ENCODE measurements around the gene PRPF6.
A peak's percentile ranks its signal among the peaks of the same experiment; 100 is the strongest.

The PRPF6 gene

GRCh38 chr20:64063389-64064144, 82.6 kb downstream of the PRPF6 start:
- no peak overlapping the region for H3K27ac ChIP-seq (ENCODE audit: low read length)
- no peaks in the 10 kb centered on the region for H3K36me3 ChIP-seq (ENCODE audit: control insufficient read depth, insufficient read depth, low read length)
- H3K4me3 ChIP-seq (ENCODE audit: low read length), result peak overlapping the region; percentile 64
- H3K4me1 ChIP-seq (ENCODE audit: control insufficient read depth, insufficient read depth, low read length), result peaks cover 4% of the 10 kb centered on the region
- H3K9me3 ChIP-seq (ENCODE audit: control insufficient read depth, insufficient read depth, low read length), result no peaks in the 10 kb centered on the region
- WGBS (ENCODE audit: insufficient coverage, insufficient read length), result no CpG with 5 or more reads among the region's 51 CpGs
- no peaks in the 10 kb centered on the region for H3K27me3 ChIP-seq (ENCODE audit: control insufficient read depth, insufficient read depth, low read length)
- no peak for DNase-seq (ENCODE audit: low read depth, low spot score)

- no peaks in the 10 kb centered on the region for H3K36me3 ChIP-seq (ENCODE audit: control insufficient read depth, insufficient read depth, low read length)
- H3K9me3 ChIP-seq (ENCODE audit: control insufficient read depth, insufficient read depth, low read length), result no peaks in the 10 kb centered on the region
- peaks cover 5% of the 10 kb centered on the region for H3K4me1 ChIP-seq (ENCODE audit: control insufficient read depth, insufficient read depth, low read length)
- H3K27ac ChIP-seq (ENCODE audit: low read length), result no peak overlapping the region
- H3K27me3 ChIP-seq (ENCODE audit: control insufficient read depth, insufficient read depth, low read length), result no peaks in the 10 kb centered on the region
- no peak for DNase-seq (ENCODE audit: low read depth, low spot score)
- no CpG with 5 or more reads among the region's 12 CpGs for WGBS (ENCODE audit: insufficient coverage, insufficient read length)
- H3K4me3 ChIP-seq (ENCODE audit: low read length), result no peak overlapping the region
Measured at GRCh38 chr20:64064145-64064698, 83.3 kb downstream of the PRPF6 start.

- Histone ChIP-seq H3K9me3 (ENCODE audit: control insufficient read depth, insufficient read depth, low read length) (no peaks in the 10 kb centered on the region), H3K27ac (ENCODE audit: low read length) (no peak overlapping the region), H3K36me3 (ENCODE audit: control insufficient read depth, insufficient read depth, low read length) (no peaks in the 10 kb centered on the region)
Measured at GRCh38 chr20:64065062-64065973, 84.4 kb downstream of the PRPF6 start.

GRCh38 chr20:64065974-64066343, 85.0 kb downstream of the PRPF6 start:
- no CpG with 5 or more reads among the region's 5 CpGs for WGBS (ENCODE audit: insufficient coverage, insufficient read length)
- DNase-seq (ENCODE audit: low read depth, low spot score), result no peak

More at GRCh38 chr20:64065062-64065973, 84.4 kb downstream of the PRPF6 start:
- H3K4me1 ChIP-seq (ENCODE audit: control insufficient read depth, insufficient read depth, low read length), result peaks cover 10% of the 10 kb centered on the region
- DNase-seq (ENCODE audit: low read depth, low spot score), result no peak
- H3K4me3 ChIP-seq (ENCODE audit: low read length), result no peak overlapping the region
- H3K27me3 ChIP-seq (ENCODE audit: control insufficient read depth, insufficient read depth, low read length), result no peaks in the 10 kb centered on the region
- no CpG with 5 or more reads among the region's 27 CpGs for WGBS (ENCODE audit: insufficient coverage, insufficient read length)

GRCh38 chr20:64067005-64067632, 86.2 kb downstream of the PRPF6 start:
- Histone ChIP-seq H3K9me3 (ENCODE audit: control insufficient read depth, insufficient read depth, low read length) (no peaks in the 10 kb centered on the region), H3K27ac (ENCODE audit: low read length) (no peak overlapping the region), H3K4me3 (ENCODE audit: low read length) (no peak overlapping the region), H3K4me1 (ENCODE audit: control insufficient read depth, insufficient read depth, low read length) (peaks cover 10% of the 10 kb centered on the region), H3K36me3 (ENCODE audit: control insufficient read depth, insufficient read depth, low read length) (no peaks in the 10 kb centered on the region), H3K27me3 (ENCODE audit: control insufficient read depth, insufficient read depth, low read length) (no peaks in the 10 kb centered on the region)
- DNase-seq (ENCODE audit: low read depth, low spot score), result no peak
- no CpG with 5 or more reads among the region's 6 CpGs for WGBS (ENCODE audit: insufficient coverage, insufficient read length)

More at GRCh38 chr20:64065974-64066343, 85.0 kb downstream of the PRPF6 start:
- no peaks in the 10 kb centered on the region for H3K36me3 ChIP-seq (ENCODE audit: control insufficient read depth, insufficient read depth, low read length)
- H3K4me3 ChIP-seq (ENCODE audit: low read length), result no peak overlapping the region
- H3K27me3 ChIP-seq (ENCODE audit: control insufficient read depth, insufficient read depth, low read length), result no peaks in the 10 kb centered on the region
- H3K4me1 ChIP-seq (ENCODE audit: control insufficient read depth, insufficient read depth, low read length), result peaks cover 10% of the 10 kb centered on the region
- H3K27ac ChIP-seq (ENCODE audit: low read length), result no peak overlapping the region
- H3K9me3 ChIP-seq (ENCODE audit: control insufficient read depth, insufficient read depth, low read length), result no peaks in the 10 kb centered on the region

- H3K27me3 ChIP-seq (ENCODE audit: control insufficient read depth, insufficient read depth, low read length), result no peaks in the 10 kb centered on the region
- H3K27ac ChIP-seq (ENCODE audit: low read length), result no peak overlapping the region
- no peak overlapping the region for H3K4me3 ChIP-seq (ENCODE audit: low read length)
- no peaks in the 10 kb centered on the region for H3K36me3 ChIP-seq (ENCODE audit: control insufficient read depth, insufficient read depth, low read length)
- no CpG with 5 or more reads among the region's 12 CpGs for WGBS (ENCODE audit: insufficient coverage, insufficient read length)
- no peak for DNase-seq (ENCODE audit: low read depth, low spot score)
- peaks cover 10% of the 10 kb centered on the region for H3K4me1 ChIP-seq (ENCODE audit: control insufficient read depth, insufficient read depth, low read length)
- H3K9me3 ChIP-seq (ENCODE audit: control insufficient read depth, insufficient read depth, low read length), result no peaks in the 10 kb centered on the region
Measured at GRCh38 chr20:64067733-64068307, 86.9 kb downstream of the PRPF6 start.

- no peak for DNase-seq (ENCODE audit: low read depth, low spot score)
- no peak overlapping the region for H3K27ac ChIP-seq (ENCODE audit: low read length)
- H3K36me3 ChIP-seq (ENCODE audit: control insufficient read depth, insufficient read depth, low read length), result no peaks in the 10 kb centered on the region
- H3K4me1 ChIP-seq (ENCODE audit: control insufficient read depth, insufficient read depth, low read length), result peaks cover 10% of the 10 kb centered on the region
- H3K27me3 ChIP-seq (ENCODE audit: control insufficient read depth, insufficient read depth, low read length), result no peaks in the 10 kb centered on the region
- WGBS (ENCODE audit: insufficient coverage, insufficient read length), result no CpG with 5 or more reads among the region's 12 CpGs
- H3K4me3 ChIP-seq (ENCODE audit: low read length), result no peak overlapping the region
- H3K9me3 ChIP-seq (ENCODE audit: control insufficient read depth, insufficient read depth, low read length), result no peaks in the 10 kb centered on the region
Measured at GRCh38 chr20:64068386-64069208, 87.7 kb downstream of the PRPF6 start.

GRCh38 chr20:64069209-64069613, 88.3 kb downstream of the PRPF6 start:
- Histone ChIP-seq H3K9me3 (ENCODE audit: control insufficient read depth, insufficient read depth, low read length) (no peaks in the 10 kb centered on the region), H3K36me3 (ENCODE audit: control insufficient read depth, insufficient read depth, low read length) (no peaks in the 10 kb centered on the region), H3K27ac (ENCODE audit: low read length) (no peak overlapping the region), H3K4me1 (ENCODE audit: control insufficient read depth, insufficient read depth, low read length) (peaks cover 10% of the 10 kb centered on the region), H3K4me3 (ENCODE audit: low read length) (no peak overlapping the region), H3K27me3 (ENCODE audit: control insufficient read depth, insufficient read depth, low read length) (no peaks in the 10 kb centered on the region)
- no CpG with 5 or more reads among the region's 20 CpGs for WGBS (ENCODE audit: insufficient coverage, insufficient read length)
- DNase-seq (ENCODE audit: low read depth, low spot score), result no peak

GRCh38 chr20:64069614-64070243, 88.8 kb downstream of the PRPF6 start:
- peaks cover 10% of the 10 kb centered on the region for H3K4me1 ChIP-seq (ENCODE audit: control insufficient read depth, insufficient read depth, low read length)
- no CpG with 5 or more reads among the region's 14 CpGs for WGBS (ENCODE audit: insufficient coverage, insufficient read length)
- no peaks in the 10 kb centered on the region for H3K9me3 ChIP-seq (ENCODE audit: control insufficient read depth, insufficient read depth, low read length)
- H3K36me3 ChIP-seq (ENCODE audit: control insufficient read depth, insufficient read depth, low read length), result no peaks in the 10 kb centered on the region
- no peak for DNase-seq (ENCODE audit: low read depth, low spot score)
- H3K27ac ChIP-seq (ENCODE audit: low read length), result no peak overlapping the region
- H3K4me3 ChIP-seq (ENCODE audit: low read length), result no peak overlapping the region
- H3K27me3 ChIP-seq (ENCODE audit: control insufficient read depth, insufficient read depth, low read length), result no peaks in the 10 kb centered on the region

Measured in iPS DF 6.9 (cell line).